NCI-H187 treated with DMSO at 0.1 percent for 48 hours (cell line): ENCODE measurements around the gene HOXD1.

Experiments used
- DNase-seq: peaks from one replicate; lab custom pipeline; 2025; lab: John Stamatoyannopoulos, UW

HOXD1 gene

DNA sequence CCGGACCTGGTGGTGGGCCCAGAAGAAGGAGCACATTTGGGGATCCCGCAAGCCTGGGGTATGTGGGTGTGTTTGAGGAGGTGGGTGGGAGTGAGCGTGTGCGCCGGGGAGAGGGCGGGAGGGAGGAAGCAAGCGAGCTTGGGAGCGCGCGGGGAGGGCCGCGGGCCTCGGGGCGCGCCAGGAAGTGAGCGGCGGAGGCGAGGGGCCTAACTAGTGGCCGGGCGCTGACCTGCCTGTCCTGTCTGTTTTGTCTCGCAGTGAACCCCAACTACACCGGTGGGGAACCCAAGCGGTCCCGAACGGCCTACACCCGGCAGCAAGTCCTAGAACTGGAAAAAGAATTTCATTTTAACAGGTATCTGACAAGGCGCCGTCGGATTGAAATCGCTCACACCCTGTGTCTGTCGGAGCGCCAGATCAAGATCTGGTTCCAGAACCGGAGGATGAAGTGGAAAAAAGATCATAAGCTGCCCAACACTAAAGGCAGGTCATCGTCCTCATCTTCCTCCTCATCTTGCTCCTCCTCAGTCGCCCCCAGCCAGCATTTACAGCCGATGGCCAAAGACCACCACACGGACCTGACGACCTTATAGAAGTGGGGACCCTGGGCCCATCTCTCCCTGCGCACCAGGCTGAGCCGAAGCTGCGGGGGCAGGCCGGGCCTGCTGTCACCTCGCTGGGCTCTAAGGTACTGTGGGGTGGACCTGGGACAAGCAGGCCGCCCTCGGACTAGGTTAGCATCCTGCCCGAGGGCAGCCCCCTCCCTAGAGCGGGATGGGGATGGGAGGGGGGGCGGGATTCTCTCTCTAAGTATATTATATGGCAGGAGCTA, 35.9 kb upstream of the HOXD1 start:
- no peak for DNase-seq

DNA sequence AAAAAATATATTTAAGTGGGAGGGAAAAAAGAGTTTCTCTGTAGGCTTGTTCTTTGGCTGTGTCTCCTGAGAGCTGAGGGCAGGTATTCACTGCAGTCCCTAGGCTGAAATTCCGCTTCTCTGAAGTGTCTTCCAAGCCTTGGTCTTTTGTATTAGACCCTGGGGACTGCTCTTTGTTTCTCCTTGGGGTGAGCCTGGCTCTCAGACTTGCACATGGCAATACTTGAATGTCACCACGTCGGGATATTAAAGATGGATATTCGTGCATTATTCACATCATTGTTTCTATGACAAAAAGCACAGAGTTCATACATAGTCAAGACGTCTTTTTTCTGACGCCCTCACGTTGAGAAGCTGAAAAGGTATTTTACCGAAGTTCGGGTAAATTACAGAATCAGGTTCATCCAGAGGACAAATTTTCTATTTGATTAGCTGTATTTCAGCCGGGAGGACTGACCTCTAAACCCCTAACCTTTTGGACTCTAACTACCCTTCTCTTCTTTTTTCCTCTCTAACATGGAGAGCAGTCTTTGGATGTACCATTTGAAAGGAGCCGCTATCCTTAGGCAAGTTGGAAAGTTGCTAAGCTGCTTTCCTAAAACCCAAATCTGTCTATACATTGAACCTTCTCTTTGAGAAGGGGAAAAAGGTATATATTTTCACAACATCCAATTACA, 33.8 kb upstream of the HOXD1 start:
- no peak for DNase-seq

GRCh38 chr2:176155356-176156044, 33.0 kb upstream of the HOXD1 start:
- no peak for DNase-seq

GRCh38 chr2:176156301-176156806, 32.1 kb upstream of the HOXD1 start:
- no peak for DNase-seq

GRCh38 chr2:176156807-176157498, 31.5 kb upstream of the HOXD1 start, which contains the start of gene HOXD3:
Gene HOXD3, plus strand, starts transcription at chr2:176157307. Its CDS starts 11,808 bp downstream, at chr2:176169115.
- no peak for DNase-seq

DNA sequence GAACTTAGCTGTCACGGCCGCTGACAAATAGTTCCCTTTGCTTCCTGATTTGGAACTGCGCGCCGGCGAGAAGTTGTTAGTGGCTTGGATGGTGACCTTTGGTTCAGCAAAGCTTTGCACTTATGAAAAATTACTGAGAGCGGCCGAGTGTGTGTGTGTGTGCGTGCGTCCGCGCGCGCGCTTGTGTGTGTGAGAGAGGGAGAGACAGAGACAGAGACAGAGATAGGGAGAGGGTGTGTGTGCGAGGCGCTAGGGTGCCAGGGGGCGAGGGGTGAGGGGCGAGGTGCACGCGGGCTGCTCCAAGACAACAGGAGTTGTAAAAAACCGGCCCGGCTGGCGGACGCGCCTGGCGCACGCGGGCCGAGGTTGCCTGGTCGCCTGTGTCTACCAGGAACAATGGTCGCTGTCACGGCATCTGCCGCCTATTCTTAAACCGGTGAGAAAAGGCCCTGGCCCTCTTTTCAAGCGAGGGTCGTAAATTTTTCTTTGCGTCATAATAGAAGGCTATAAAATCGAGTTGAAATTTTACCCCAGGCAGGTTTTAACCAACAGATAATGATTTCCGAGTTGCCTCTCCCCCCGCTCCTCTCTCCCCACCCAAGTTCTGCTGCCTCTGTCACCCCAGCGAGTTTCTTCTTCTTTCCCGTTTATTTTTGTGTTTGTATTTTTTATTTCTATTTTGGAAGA, 30.8 kb upstream of the HOXD1 start:
- DNase-seq = no peak

DNA sequence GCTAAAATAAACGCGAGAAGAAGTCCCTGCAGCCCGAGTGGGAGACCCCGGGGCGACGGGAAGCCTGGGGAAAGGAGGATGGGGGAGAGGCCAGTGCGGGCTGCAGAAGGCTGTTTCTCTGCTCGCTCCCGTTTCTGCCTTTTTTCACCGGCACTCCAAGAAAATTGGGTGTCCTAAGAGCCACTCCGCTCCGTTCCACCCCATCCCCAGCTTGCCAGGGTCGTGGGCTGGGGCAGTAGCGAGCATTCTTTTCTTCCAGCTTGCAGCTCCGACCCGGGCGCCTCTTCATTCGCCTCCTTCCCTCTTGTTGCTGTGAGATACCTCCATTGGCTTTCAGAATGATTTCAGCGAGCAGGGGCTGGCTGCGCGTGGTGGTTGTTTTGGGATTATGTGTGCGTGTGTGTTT, 30.3 kb upstream of the HOXD1 start:
- DNase-seq = no peak

DNA sequence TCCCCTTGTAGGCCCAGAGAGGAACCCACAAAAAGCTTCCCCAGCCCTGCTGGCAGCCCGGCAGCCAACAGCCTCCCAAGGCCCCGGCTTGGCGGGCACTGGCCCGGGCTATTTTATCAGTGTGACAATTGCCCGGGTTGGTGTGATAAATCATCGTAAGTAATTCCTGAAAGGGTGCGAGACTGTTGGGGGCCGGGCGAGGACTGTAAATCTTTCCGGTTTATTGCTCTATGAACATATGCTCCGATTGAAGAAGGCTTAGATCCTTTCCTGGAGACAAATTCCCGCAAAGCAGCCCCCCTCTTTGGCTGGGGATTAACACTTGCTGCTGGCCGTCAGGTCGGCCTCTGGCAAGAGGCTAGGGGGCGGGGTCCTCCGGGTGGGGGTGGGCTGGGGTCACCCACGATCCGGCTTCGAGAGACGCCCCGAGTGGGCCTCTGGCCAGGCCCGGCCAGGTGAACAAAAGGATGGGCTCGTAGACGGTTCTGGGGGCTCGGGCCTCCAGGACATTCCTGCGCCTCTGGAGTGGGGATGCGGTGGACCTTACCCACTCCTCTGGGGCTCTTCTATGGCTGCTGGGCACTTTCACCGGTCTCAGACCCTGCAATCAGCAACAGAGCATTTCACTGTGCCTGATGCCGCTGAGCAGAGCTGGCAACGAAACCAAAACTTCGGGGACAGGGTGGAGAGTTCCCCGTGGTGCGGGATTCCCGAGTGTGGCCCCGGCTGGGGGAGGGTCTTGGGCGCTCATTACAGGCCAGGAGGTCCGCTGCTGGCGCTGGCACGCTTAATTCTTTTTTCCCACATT, 29.4 kb upstream of the HOXD1 start:
- no peak for DNase-seq

GRCh38 chr2:176159663-176160250, 28.7 kb upstream of the HOXD1 start:
- DNase-seq = no peak

GRCh38 chr2:176160251-176160985, 28.1 kb upstream of the HOXD1 start:
- DNase-seq = no peak

- DNase-seq = no peak
Measured at GRCh38 chr2:176160986-176161824, 27.3 kb upstream of the HOXD1 start.

- no peak for DNase-seq
Measured at GRCh38 chr2:176161825-176162626, 26.4 kb upstream of the HOXD1 start.

DNA sequence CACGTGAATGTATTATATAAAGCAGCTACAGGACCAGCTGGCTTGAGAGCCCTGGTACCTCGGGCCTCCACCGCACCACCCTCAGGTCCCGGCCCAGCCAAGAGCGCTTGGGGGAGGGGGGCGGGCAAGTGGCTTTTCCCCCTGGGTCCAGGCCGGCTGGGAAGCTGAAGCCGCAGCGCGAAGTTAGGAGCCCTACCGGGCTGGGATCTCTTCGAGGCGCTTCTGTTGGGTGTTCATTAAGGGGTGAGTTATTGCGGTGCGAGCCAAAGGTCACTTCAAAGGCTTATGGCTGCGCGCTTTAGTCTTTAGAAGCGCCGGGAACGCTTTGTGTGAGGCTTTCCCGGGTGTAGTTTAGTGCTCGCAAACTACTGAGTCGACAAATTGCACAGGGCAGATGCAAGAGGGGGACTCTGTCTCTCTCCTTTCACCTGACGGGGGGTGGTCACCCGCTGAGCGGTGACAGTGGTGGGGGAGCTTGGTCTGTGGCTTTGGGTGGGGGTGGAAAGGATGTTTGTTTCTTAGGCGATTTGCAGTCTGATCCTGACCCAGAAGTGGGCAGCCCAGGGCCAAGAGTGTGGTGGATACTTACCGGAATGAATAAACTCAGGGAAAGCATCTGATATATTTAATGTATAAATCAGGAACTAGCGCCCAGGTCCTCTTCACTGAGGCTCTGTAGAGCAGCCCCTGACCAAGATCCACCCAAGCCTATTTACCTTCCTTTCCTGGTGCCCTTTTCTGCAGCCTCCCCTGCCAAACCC, 25.4 kb upstream of the HOXD1 start:
- no peak for DNase-seq

- no peak for DNase-seq
Measured at GRCh38 chr2:176163672-176164056, 24.8 kb upstream of the HOXD1 start.

DNA sequence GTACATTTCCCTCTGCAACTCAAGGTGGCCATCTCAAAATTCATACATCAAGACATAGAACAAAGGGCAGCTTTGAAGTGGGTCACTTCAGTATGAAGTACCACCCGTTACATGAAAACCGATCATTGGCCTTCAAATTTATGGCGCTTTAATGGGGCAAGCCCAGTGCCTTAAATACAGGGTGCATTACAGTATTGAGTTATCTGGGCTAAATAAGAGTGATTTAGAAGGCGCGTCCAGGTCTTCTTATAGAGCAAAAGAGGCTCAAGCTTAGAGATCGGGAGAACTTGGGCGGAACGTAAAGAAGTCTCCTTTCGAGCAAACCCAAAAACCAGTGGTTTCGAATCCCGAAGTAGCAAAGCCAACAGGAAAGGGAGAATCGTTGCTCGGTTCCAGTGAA, 24.3 kb upstream of the HOXD1 start:
- no peak for DNase-seq

DNA sequence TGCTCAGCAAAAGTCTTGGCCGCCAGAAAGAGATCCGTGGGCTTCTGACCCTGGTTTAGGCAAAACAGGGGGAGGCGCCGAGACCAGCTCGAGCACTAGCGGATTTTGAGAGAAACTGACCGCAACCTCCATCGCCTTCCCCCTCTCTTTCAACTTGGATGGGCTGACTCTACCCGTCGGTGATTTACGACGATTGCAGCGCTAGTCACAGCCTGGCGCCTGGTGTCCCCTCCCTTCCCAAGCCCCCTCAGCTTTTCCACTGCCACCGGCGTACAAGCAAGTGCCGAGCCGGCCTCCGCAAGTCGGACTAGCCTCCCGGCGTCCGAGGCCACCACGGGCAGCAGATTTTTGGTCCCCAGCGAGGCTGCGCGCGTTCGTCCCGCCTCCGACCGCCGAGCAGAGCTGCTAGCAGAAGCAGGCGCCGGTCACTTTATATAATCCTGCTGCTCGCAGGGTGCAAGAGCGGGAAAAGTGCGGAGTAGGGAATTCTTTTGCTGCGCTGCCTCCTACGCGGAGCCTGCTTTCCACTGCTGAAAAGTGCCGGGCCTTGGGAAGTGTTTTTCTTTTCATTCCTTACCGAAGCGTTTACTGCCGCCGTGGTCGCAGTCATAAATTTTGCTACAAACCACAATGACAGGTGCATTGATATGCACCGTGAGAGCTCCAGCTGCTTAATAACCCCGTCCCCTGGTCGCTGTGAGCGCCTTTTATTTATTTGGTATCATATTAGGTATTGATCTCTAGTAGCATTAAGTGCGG, 23.7 kb upstream of the HOXD1 start:
- no peak for DNase-seq
